Measurements from ENCODE around the gene DENND1C. TPM values are rescaled to one million over a fixed set of nuclear protein-coding genes. Genes with fewer than 3 reads are reported as not detected.

DENND1C gene
- total RNA-seq, 1 experiment from 2014 or later: not detected

GRCh38 chr19:6501740-6502648 is 20.4 kb upstream of the DENND1C start, which contains the start of gene TUBB4A:
TSS of gene TUBB4A (minus strand) at chr19:6502309. CDS start at chr19:6502212, 97 bp downstream.
- H3K4me1 ChIP-seq (ENCODE audit: insufficient read depth, low read length): peaks cover 3% of the 10 kb centered on the region; the same call in 1 of the 2 replicates
- no peak within 1 kb of the TSS for H3K27ac ChIP-seq (ENCODE audit: low read length)
- ATAC-seq: peak; percentile 53
- H3K79me2 ChIP-seq (ENCODE audit: low read length): no peaks in the 10 kb centered on the region
- no peak for TF ChIP-seq EZH2 (IDR thresholded peaks at IDR 0.05; ENCODE audit: low read length, unreplicated experiment)
- TF ChIP-seq CTCF (conservative IDR thresholded peaks at IDR 0.05; ENCODE audit: low read depth, low read length): no peak
- TF ChIP-seq EZH2phosphoT487 (IDR thresholded peaks at IDR 0.05; ENCODE audit: borderline replicate concordance, low read length): no peak; the same call in 1 of the 2 replicates
- BruUV-seq (replicated peaks): no TSS peak
- H3K4me2 ChIP-seq (ENCODE audit: low read length): peak within 1 kb of the TSS; percentile 96
- H3K9ac ChIP-seq (ENCODE audit: low read length): no peak within 1 kb of the TSS
- H3K4me3 ChIP-seq (ENCODE audit: low read length): peak within 1 kb of the TSS; percentile 72
- intact Hi-C loops (cut with micrococcal nuclease): no loop called here
- peak within 1 kb of the TSS; percentile 89 for H2AFZ ChIP-seq (ENCODE audit: low read length)
- peaks cover 19% of the 10 kb centered on the region for H3K27me3 ChIP-seq (ENCODE audit: low read length)
- H4K20me1 ChIP-seq (ENCODE audit: low read length): no peaks in the 10 kb centered on the region
- no peaks in the 10 kb centered on the region for H3F3A ChIP-seq (ENCODE audit: low read length, unreplicated experiment)
- H3K9me3 ChIP-seq (ENCODE audit: low read length): no peaks in the 10 kb centered on the region
- H3K9me2 ChIP-seq (replicated peaks; ENCODE audit: low read length): no peaks in the 10 kb centered on the region
- DNase-seq: peak; percentile 17
- ChIA-PET CTCF (no interaction called here), POLR2A (ENCODE audit: unreplicated experiment) (no interaction called here)
- H3K36me3 ChIP-seq (ENCODE audit: low read depth, low read length): no peaks in the 10 kb centered on the region

DNA sequence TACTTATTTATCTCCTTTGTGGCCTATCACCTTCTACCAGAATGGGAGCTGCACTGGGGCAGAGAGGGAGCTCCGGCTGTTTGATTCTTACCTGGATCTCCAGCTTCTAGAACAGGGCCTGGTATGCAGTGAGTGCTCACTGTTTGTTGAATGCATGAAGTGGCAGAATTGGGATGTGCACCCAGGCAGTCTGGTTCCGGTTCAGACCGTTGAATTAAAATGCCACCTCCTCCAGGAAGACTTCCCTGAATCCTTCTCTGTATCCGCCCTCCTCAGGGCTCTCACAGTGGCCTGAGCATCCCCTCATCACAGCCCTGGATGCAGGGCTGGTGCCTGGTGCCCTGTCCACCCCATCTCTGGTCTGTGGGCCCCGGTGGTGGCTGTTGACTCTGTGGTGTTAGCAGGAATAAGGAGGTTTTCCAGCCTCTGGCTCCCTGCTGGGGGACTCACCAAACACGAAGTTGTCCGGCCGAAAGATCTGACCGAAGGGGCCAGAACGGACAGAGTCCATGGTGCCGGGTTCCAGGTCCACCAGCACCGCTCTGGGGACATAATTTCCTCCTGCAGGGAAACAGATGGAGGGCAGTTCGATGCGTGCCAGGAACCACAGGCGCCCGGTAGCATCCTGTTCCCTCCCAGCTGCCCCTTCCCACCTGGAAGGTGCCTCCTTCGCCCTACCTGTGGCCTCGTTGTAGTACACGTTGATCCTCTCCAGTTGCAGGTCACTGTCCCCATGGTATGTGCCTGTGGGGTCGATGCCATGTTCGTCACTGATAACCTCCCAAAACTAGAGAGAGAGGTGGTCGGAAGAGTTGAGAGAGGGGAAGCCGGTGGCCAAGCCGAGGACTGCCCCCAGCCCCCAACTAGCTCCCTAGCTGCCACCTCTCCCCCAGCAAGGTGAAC is 19.5 kb upstream of the DENND1C start:
- Histone ChIP-seq H3K4me2 (ENCODE audit: low read length) (peak overlapping the region; percentile 96), H3K36me3 (ENCODE audit: low read depth, low read length) (no peaks in the 10 kb centered on the region), H3K9ac (ENCODE audit: low read length) (no peak overlapping the region), H3K27ac (ENCODE audit: low read length) (no peak overlapping the region), H2AFZ (ENCODE audit: low read length) (peak overlapping the region; percentile 89), H3K9me3 (ENCODE audit: low read length) (no peaks in the 10 kb centered on the region), H3K4me1 (ENCODE audit: insufficient read depth, low read length) (peaks cover 3% of the 10 kb centered on the region; the same call in 1 of the 2 replicates), H4K20me1 (ENCODE audit: low read length) (no peaks in the 10 kb centered on the region), H3K4me3 (ENCODE audit: low read length) (peak overlapping the region; percentile 72), H3K27me3 (ENCODE audit: low read length) (peaks cover 19% of the 10 kb centered on the region), H3K9me2 (replicated peaks; ENCODE audit: low read length) (no peaks in the 10 kb centered on the region), H3K79me2 (ENCODE audit: low read length) (no peaks in the 10 kb centered on the region), H3F3A (ENCODE audit: low read length, unreplicated experiment) (no peaks in the 10 kb centered on the region)
- CTCF ChIA-PET: no interaction called here
- POLR2A ChIA-PET (ENCODE audit: unreplicated experiment): no interaction called here
- BruUV-seq (replicated peaks): no TSS peak
- DNase-seq (no peak), ATAC-seq (no peak)
- intact Hi-C loops (cut with micrococcal nuclease): no loop called here
- TF ChIP-seq CTCF (conservative IDR thresholded peaks at IDR 0.05; ENCODE audit: low read depth, low read length) (no peak), EZH2 (IDR thresholded peaks at IDR 0.05; ENCODE audit: low read length, unreplicated experiment) (no peak), EZH2phosphoT487 (IDR thresholded peaks at IDR 0.05; ENCODE audit: borderline replicate concordance, low read length) (no peak)
